SKM-1 (cell line): ENCODE measurements around the gene PTPN4.
A peak's percentile ranks its signal among the peaks of the same experiment; 100 is the strongest.

Source experiments
- DNase-seq: peaks from one replicate; lab custom pipeline; 2025; ENCODE audit not compliant: unreplicated experiment; lab: John Stamatoyannopoulos, UW

The PTPN4 gene

GRCh38 chr2:119731983-119732382 is 27.7 kb upstream of the PTPN4 start:
- DNase-seq, result no peak

GRCh38 chr2:119732601-119733164 is 27.0 kb upstream of the PTPN4 start:
- no peak for DNase-seq

GRCh38 chr2:119734047-119734446 is 25.7 kb upstream of the PTPN4 start:
- DNase-seq, result no peak

- no peak for DNase-seq
Measured at GRCh38 chr2:119735565-119735964, 24.2 kb upstream of the PTPN4 start.

GRCh38 chr2:119736021-119736420 is 23.7 kb upstream of the PTPN4 start:
- no peak for DNase-seq

- no peak for DNase-seq
Measured at GRCh38 chr2:119739580-119740255, 20.0 kb upstream of the PTPN4 start.

GRCh38 chr2:119741001-119741400 is 18.7 kb upstream of the PTPN4 start:
- DNase-seq, result no peak

GRCh38 chr2:119741868-119742267 is 17.9 kb upstream of the PTPN4 start:
- DNase-seq, result no peak

GRCh38 chr2:119744335-119744939 is 15.3 kb upstream of the PTPN4 start:
- no peak for DNase-seq

- DNase-seq, result no peak
Measured at GRCh38 chr2:119745566-119745965, 14.2 kb upstream of the PTPN4 start.

GRCh38 chr2:119746836-119747686 is 12.7 kb upstream of the PTPN4 start:
- DNase-seq, result no peak

GRCh38 chr2:119748135-119748534 is 11.6 kb upstream of the PTPN4 start:
- no peak for DNase-seq

GRCh38 chr2:119749477-119750012 is 10.2 kb upstream of the PTPN4 start:
- no peak for DNase-seq

- no peak for DNase-seq
Measured at GRCh38 chr2:119751706-119752105, 8.0 kb upstream of the PTPN4 start.

GRCh38 chr2:119753041-119753929 is 6.4 kb upstream of the PTPN4 start:
- DNase-seq, result peak; percentile 26

- DNase-seq, result no peak
Measured at GRCh38 chr2:119753930-119754321, 5.8 kb upstream of the PTPN4 start.

GRCh38 chr2:119755906-119756305 is 3.8 kb upstream of the PTPN4 start:
- DNase-seq, result no peak

GRCh38 chr2:119756837-119757236 is 2.9 kb upstream of the PTPN4 start:
- DNase-seq, result no peak

- no peak for DNase-seq
Measured at GRCh38 chr2:119758881-119759450, 756 bp upstream of the PTPN4 start.
